GM12801 (cell line): ENCODE measurements around the gene DNAH8.

ENCODE experiments used
- TF ChIP-seq, protein P1 (sequence below): IDR thresholded peaks from one replicate; pipeline ENCODE4 v1.5.1; 2011; ENCODE audit warnings: control low read depth; ENCODE audit not compliant: insufficient read length; ENCODE audit errors: extremely low read depth

The DNAH8 gene

GRCh38 chr6:39008737-39009136 is 293.6 kb downstream of the DNAH8 start:
- TF ChIP-seq, protein P1, sequence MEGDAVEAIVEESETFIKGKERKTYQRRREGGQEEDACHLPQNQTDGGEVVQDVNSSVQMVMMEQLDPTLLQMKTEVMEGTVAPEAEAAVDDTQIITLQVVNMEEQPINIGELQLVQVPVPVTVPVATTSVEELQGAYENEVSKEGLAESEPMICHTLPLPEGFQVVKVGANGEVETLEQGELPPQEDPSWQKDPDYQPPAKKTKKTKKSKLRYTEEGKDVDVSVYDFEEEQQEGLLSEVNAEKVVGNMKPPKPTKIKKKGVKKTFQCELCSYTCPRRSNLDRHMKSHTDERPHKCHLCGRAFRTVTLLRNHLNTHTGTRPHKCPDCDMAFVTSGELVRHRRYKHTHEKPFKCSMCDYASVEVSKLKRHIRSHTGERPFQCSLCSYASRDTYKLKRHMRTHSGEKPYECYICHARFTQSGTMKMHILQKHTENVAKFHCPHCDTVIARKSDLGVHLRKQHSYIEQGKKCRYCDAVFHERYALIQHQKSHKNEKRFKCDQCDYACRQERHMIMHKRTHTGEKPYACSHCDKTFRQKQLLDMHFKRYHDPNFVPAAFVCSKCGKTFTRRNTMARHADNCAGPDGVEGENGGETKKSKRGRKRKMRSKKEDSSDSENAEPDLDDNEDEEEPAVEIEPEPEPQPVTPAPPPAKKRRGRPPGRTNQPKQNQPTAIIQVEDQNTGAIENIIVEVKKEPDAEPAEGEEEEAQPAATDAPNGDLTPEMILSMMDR = no peak

- TF ChIP-seq, protein P1 = no peak
Measured at GRCh38 chr6:39009476-39009875, 294.4 kb downstream of the DNAH8 start.

DNA sequence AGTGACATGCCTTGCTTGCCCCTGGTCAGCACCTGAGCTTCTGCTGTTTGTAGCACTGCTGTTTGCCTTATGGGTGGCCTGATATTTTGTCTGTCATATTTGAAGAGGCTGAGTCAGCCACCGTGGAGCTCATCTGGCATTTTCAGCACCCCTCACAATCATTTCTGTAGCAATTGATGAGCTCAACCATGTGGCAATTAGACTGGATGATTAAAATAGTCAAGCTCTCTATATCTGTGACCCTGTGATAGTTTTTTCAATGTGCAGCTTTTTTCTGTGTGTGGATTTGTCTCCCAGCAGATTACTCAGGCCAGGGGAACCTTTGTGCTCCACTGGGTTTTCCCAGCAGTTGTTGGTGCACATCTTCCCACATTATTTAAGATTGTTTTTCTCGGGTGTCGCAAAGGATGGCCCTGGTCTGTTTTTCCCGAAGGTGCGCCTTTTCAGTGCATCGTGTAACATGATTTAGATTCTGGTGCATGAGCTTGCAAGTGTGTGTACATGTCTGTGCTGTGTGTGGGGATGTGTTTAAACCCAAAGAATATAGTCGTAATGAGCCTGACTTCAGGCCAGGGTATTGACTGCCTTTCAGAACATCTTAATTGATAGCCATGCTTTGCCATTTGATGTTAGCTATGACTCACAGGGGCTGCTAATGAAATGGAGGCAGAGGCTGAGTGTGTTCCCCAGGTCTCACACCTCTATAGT is 301.9 kb downstream of the DNAH8 start:
- TF ChIP-seq, protein P1 = no peak

DNA sequence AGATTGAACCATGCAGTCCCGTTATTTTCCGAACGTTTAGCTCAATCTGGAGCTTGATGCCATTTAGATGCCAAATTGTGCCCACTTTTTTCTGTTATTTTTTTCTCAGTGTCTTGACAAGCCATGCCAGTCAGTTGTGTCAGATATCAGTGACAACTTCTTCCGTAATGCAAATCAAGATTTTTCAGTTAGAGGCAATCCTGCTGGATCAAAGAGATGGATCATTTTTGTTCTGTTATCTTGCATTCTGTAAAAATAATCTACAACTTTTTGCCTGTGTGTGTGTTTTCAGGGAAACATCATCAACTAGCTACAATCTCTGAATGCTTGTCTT is 302.4 kb downstream of the DNAH8 start:
- TF ChIP-seq, protein P1 = no peak

DNA sequence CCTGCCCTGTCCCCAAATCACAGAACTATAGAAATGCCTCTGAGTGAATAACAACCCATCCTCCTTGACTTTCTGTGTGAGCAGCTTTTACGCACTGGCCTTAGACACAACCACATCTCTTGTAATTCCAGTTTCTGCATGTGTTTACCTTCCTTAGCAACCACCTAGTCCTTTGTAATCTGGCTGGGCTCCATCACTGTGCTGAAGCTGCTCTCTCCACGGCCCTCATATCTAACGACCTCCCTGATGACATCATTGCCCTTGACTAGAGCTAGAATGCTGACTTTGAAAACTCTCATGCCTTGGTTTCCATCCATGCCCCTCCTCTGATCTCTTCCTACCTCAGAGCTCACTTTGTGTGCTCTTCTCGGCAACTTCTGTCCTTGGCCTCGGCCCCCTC is 303.0 kb downstream of the DNAH8 start:
- TF ChIP-seq, protein P1 = no peak

DNA sequence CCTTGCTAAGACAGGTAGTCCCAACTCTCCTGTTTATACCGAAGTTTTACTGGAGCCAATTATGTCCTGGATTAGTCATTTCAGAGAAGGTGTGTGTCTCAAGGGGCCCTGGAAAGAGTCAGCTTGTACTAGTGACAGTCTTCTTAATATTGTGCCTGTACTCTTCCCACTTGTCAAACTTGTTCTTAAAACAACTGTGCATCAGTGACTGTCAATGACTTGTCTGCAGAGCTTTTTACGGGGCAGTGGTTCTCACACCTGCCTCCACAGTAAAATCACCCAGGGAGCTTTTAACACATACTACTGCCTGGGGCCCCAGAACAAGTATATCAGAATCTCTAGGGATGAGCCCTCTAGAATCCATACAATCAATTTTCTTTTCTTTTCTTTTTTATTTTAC is 305.0 kb downstream of the DNAH8 start:
- TF ChIP-seq, protein P1 = no peak

DNA sequence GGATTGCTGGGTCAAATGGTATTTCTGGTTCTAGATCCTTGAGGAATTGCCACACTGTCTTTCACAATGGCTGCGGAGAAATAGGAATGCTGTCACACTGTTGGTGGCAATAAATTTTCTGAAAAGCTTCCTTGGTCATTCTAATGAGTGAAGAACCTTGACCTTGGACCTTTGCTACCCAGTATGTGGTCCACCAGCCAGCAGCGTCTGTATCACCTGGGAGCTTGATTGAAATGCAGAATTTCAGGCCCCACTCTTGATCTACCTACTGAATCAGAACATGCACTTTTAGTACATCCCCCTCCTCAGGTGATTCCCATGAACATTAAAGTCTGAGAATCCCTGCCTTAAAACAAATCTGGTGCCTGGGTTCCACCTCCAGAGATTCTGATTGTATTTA is 305.9 kb downstream of the DNAH8 start:
- TF ChIP-seq, protein P1 = no peak
